HG03571 (cell line): ENCODE results near the gene TBC1D19.

Source experiments
- ATAC-seq: cut with Tn5 transposase; IDR thresholded peaks from one replicate; pipeline ENCODE4 v1.9.1; 2021; ENCODE audit not compliant: unreplicated experiment

The TBC1D19 gene

DNA sequence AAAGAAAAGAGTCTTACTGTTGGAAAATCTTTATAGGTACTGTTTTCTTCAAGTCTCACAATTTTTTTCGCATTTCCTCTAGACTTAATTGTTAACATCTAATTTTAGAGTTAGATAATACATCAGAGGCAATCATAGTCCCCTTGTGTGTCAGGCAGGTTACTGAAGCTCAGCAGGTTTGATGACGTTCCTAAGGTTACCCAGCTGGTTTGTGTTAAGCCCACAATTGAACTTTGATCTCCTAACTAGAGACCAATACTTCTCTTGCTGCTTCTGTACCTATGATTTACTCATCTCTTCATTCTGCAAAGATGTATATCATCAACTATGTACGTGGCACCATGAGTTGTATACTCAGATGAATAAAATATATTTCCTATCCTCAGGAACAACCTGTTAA is 145.1 kb downstream of the TBC1D19 start:
- no peak for ATAC-seq

DNA sequence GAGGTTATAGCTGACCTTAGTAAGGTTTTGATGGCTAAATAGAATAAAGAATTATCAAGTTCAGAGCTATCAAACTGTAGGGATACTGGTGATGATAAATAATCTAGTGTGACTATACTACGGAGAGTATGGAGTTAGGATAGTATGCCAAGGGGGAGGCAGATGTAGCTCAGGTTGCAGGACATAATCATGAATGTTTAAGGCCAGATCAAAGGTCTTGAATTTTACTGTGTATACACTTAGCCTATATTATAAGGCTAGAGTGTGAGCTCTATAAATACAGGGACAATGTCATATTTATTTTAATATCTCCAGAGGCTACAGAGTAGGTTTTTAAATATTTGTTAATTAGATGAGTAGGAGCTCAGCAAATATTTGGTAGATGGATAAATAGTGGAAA is 145.7 kb downstream of the TBC1D19 start:
- no peak for ATAC-seq

DNA sequence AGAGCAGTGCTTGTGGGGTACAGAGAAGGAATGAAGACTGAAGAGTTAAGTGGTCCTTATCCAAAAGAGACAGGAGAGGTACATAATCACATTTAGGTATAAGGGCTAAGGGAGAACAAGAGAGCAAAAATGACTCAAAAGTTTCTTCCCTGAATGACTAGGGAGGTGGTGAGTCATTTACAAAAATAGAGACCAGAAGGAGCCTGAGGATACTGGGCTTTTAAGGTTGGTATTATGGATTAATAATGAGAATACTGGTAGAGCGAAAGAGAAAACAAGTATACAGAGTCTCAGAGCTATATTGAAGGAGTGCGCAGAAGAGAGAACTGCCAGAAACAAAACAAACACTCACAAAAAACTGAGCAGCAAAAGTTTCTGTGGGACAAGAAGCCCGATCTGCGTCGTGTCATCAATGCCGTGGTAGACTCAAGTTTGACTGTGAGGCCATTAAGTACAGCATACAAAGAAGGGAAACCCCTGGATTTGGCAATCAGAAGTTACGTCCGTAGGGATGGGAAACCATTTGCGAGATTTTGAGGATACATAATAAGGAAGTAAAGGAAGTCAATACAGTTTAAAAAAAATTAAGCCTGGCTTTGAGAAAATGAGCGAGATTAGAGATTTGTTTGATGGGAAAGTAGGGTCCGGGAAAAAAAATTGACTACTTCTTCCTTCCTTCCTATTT is 147.6 kb downstream of the TBC1D19 start:
- ATAC-seq = peak; percentile 86

DNA sequence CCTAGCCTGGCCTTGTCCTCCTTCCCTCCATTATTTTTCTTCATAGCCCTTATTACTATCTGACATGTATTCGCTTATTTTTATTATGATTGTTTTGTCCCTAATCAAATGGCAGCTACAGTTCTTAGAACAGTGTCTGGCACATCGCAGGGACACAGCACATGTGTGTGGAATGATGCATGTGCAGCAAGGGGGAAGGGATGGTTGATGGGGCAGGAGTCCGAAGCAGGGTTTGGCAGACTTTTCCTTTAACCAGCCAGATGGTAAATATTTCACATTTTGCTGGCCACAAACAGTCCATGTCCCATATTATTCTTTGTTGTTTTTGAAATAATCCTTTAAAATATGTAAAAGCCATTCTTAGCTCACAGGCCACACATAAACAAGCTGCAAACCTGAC is 148.5 kb downstream of the TBC1D19 start:
- ATAC-seq = no peak

DNA sequence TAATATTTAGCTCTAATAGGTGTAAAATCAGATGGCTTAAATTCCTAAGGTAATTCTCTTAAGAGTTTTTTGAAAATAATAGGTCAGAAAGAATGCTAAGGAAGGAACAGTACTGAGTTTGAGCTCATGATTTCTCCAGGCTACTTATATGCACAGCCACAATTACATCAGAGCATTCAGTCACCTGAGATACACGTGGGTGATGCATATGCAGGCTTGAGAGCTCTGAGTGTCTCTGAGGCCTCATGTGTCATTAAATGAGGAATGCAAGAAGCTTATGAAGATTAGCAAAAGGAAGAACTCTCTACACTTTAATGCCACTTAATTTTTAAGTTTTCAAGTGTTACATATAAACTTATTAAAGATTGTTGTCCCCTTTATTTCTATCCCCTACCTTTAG is 152.7 kb downstream of the TBC1D19 start:
- ATAC-seq = no peak

DNA sequence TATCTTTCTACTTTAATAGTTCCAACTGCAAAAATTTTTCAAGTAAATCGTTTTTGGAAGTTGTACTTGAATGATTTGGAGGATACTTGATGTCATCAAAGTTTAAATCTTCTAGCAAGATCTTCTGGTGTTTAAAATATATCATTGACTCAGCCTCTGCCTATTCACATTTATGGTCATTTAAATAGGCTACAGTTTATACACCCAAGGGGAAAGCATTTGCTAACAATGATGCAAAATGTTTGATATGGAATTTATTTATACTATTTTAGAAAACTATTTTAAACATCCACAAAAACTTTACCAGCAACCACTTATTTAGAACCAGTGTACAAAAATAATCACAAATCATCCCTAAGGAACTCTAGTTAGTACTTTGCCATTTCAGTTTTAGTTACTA is 153.5 kb downstream of the TBC1D19 start:
- no peak for ATAC-seq

DNA sequence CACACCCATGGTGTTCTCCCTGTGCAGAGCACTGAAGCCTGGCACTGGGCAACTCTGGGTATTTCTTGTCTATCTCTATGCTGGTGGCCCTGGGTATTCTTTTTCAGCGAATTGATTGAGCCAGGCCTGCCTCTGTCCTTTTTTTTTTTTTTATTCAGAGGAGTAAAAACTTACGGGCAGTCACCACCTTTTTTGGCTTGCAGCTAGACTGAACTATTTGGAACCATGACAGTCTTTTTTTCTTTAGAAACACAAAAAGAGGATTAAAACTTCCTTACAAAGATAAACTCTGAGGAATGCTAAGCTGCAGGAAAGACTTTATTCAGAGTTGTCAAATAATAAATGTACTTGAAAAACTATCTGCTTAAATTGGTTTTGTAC is 157.6 kb downstream of the TBC1D19 start:
- ATAC-seq = no peak

DNA sequence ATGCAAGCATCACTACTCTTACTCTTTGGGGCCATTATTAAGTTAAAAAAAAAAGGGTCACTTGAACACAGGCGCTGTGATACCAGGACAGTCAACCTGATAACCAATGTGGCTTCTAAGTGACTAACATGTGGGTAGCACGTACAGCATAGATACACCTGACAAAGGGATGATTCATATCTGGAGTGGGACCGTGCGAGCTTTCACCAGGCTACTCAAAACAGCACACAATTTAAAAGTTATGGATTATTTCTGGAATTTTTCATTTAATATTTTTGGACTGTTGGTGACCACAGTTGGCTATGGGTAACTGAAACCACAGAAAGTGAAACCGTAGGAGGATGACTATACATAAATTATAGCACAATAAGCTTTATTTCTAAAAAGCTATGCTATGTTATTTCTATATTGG is 162.9 kb downstream of the TBC1D19 start:
- ATAC-seq = peak; percentile 98

DNA sequence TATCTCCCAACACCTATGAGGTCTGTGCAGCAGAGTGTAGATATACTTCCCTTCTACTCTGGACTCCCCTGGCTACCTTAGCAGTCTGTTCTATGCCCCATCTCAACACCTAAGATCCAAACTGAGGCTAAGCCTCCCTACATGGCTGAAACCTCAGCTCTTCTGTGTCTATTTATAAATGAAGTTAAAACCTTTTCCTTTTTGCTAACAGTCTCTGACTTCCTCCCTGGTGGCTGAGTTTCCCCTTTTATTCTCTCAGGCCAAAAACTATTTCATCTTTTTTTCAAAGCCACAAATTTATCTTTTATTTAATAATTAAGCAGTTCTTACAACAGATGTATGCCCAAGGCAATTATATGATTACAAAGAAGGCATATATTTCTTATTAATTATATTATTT is 164.9 kb downstream of the TBC1D19 start:
- ATAC-seq = no peak

DNA sequence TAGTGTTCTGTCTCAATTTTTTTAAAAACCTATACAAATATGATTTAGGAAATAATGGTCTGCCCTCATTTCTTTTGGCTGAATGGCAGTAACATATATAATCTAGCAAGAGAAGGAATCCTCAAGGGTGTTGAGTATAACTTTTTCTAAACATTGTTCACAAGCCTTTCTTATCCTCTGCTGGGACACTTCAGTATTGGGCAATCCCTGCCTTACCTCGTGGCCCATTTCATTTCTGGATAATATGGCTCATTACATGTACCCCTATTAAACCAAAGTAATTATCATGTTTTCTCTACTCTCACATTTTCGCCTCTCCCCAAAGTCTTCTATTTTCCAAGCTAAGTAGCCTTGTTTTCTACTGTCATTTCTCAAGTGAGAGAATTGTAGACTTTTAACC is 166.0 kb downstream of the TBC1D19 start:
- ATAC-seq = no peak

DNA sequence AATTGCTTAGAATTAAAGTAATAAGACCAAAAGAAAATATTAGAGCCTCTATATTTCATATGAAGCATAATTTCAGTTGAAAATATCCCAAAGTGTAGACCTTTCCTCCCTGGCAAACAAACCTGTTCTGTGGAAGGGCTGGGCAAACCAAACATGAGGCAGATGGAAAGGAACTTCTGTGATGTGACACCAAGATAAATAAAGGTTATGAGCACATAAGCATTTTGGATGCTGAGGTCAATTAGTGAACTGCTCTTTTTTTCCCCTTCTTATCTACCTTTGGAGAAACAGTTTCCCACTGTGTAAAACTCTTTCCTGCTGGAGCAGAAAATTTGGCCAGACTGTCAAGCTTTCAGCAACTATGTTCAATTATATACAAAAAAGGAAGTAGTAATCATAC is 167.1 kb downstream of the TBC1D19 start:
- no peak for ATAC-seq

DNA sequence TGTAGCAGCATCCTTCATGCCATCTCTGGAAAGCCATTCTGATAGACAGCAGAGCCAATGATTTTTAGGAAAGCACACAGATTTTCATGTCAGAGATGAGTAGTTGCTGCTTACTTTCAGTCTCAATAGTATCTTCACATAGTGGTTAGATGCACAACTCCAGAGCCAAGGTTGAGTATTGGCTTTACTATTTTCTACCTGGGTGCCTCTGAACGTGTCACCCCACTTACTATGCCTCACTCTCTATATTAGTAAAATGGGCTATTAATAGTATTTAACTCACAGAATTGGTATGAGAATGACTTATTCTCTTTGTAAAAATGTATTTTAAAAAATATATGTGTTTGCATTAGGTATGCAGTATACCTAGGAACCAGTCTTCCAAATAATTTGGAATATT is 168.0 kb downstream of the TBC1D19 start:
- ATAC-seq = peak; percentile 85

DNA sequence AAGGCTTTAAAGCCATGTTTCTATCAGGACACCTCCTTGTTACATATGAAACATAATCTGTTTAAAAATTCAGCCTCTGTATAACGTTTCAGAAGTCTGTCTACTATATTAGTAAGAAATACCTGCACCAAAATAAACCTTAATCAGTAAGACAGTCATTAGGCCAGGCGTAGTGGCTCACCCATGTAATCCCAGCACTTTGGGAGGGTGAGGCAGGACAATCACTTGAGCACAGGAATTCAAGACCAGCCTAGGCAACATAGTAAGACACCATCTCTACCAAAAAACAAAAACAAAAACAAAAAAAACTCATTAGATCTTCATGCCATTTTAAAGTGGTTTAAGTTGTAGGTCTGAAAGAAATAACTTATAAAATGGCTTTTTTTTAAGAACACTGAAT is 169.3 kb downstream of the TBC1D19 start:
- ATAC-seq = no peak

DNA sequence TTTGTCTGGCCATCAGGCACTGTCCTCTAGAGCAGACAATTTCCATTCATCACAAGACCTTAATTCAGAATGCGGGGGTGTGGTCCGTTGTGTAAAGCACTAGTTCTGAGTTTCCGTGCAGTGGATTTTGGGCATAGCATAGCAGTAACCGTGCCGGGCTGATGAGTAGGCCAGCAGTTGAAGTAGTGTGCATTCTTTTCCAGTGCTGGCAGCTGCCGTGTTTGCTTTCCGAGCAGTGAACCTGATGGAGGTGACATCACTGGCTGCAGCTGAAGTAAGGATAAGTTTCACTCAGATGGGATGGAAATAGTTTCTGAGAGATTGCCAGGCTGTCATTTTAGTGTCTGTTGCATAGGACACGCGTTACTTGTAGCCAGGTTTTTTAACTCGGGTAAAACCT is 169.7 kb downstream of the TBC1D19 start:
- ATAC-seq = no peak

DNA sequence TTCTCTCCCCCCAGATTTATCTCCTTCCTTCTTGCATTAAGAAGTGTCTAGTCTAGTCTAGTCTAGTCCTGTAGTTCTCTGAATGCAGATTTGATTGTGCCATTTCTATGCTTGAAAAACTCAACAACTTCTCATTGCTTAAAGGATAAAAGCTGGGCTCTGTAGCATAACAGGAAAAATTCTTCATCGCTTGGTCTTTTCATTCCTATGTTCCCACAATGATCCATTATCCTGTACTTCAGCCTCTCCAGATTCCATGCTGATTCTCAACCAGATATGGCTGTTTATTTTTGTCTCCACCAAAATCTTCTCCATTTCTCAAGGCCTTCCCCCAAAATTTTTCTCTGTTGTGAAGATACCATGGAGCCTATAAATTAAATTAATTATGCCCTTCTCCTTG is 173.9 kb downstream of the TBC1D19 start:
- no peak for ATAC-seq

DNA sequence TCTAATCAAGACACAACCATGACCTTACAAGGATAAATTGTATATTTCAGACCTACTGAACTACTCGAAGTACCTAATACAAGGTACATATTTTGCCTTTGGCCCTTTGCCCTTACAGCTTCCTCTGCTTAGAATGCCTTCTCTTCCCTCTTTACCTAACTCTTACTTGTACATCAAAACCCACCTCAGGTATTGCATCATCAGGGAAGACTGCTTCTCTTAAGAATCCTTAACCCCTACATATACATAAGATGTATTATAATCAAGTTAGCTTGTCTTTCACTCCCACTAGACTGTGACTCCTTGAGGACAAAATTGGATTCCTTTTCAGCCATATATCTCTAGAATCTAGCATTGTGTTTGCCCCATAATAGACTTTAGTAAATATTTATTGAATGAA is 175.0 kb downstream of the TBC1D19 start:
- no peak for ATAC-seq

DNA sequence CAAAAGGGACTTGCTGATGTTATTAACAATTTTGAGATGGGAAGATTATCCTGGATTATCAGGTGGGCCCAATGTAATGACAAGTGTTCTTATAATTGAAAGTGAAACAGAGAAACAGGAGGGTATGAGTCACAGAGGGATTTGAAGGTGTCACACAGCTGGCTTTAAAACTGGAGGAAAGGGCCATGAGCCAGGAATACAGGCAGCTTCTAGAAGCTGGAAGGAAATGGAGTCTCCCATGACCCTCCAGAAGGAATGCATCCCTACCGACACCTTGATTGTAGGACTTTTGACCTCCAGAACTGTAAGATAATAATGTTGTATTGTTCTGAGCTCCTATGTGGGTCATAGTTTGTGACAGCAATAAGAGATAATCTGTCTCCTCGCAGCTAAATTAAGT is 178.8 kb downstream of the TBC1D19 start:
- ATAC-seq = no peak

DNA sequence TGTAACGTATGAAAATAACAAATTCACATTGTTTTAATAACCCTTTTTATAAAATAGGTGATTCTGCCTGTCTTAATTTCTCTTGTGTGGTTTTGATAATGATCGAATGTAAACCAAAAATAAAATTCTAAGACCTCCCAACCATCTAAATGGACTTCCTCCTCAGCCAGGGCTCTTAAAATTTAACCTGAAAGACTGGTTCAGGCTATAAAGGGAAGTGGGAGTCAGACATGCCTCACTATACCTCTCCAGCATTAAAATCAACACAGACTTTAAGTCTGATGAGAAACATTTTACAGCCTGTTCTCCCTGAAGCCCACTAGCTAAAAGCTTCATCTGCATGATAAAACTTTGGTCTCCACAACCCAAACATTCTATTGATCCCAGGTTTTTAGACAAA is 179.2 kb downstream of the TBC1D19 start:
- ATAC-seq = no peak

DNA sequence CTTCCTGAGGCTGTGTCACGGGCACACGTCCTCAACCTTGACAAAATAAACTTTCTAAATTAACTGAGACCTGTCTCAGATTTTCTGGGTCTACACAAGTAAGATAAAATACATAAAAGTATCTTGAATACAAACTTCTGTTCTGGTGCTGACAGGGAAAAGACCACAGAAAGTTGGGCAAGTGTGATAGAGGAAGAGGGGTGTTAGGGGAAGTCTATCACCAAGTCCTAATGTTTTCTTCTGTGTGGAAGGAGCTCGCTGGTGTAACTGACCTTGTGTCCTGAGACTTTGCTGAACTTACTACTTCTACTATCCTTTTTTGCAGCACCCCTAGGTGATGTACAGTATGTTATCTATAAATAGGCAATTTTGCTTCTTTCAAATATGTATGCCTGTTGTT is 179.8 kb downstream of the TBC1D19 start:
- no peak for ATAC-seq

DNA sequence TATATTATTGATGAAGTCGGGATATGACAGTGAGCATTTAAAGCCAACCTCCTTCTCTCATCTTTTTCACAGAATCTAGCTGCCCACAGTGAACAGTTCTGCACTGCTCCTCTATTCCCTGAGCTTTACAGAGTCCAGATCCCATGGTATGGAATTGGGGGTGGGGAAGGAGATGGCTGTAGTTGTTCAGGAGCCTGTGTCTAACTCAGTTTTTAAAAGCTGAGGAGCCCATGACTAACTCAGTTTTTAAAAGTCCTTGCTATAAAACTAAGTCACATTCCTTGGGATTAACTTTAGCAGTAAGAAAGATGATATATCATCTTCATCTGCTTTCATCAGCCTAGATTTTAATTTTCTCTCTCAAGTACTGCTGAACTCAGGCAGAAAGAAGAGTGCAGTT is 180.3 kb downstream of the TBC1D19 start:
- no peak for ATAC-seq

DNA sequence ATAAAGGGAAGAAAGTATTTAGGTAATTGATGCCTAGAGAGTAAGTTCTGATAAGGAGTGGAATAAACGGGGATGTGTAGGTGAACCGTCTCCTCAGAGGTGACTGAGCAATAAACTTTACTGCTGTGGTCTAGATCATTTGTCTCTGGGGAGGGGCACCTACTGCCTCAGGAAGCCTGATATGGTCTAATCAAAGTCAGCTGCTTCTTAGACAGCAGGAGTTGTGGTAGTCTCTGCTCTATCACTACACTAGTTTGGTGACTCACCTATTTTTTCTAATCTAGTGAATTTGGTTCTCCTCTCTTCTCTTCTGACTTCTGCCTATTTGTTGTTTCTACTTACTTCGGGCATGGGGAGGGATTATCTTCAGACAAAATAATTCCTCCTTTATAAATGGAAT is 181.6 kb downstream of the TBC1D19 start:
- ATAC-seq = no peak

DNA sequence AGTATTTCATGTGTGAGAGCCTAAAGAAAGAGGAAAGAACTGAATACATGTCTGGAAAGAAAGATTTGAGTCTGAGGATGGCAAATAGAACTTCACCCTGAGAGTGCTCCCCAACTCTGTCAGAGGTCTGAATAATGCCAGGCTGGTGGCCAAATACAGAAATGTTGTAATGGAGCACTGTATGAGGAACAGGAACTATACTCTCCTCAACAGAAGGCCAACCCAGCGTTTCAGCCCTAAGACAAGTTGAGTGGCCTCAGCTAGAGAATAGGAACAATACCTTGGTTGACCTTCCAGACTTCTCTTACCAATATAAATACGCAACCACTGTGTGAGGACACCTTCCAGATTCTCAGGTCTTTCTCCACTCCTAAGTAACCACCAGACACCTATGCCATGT is 182.3 kb downstream of the TBC1D19 start:
- ATAC-seq = no peak

DNA sequence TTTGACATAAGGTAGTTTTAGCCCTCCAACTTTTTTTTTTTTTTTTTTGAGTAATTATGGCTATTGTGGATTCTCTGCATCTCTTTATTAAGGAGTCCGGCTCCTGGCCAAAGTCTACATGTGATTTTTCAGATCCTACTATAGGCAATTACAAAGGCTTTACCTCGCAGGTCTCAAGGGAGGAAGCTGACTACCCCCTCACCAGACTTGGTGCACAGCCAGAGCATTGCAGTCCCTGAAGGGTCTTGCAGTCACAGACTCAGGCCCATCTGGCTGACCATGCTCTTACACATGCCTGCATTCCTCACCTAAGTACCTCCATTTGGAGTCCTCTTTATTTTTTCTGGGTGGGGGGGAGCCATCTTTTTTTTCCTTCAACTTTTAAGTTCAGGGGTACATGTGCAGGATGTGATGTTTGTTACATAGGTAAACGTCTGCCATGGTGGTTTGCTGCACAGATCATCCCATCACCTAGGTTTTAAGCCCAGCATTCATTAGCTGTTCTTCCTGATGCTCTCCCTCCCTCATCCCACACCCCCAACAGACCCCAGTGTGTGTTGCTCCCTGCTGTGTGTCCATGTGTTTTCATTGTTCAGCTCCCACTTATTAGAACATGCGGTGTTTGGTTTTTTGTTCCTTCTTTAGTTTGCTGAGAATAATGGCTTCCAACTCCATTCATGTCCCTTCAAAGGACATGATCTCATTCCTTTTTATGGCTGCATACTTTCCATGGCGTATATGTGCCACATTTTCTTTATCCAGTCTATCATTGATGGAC is 188.4 kb downstream of the TBC1D19 start:
- ATAC-seq = no peak
